Suprapubic skin (tissue), 4 donors: Measurements from ENCODE around the gene PHF20. TPM values are rescaled to one million over a fixed set of nuclear protein-coding genes. Genes with fewer than 3 reads are reported as not detected.
"Not testable (repeated sequence)": the region's sequence is repeated elsewhere in the genome, so short reads cannot be mapped to it uniquely, and the experiment has no call there.

ENCODE experiments used
- DNase-seq, 2 donors: peaks; one replicate each; pipeline ENCODE4 v3.0.0-alpha.2; 2019; ENCODE audit warnings: low spot score in 2 of 2
- H3K27ac ChIP-seq: fragments of 200-600 bp; sonication (generic); one replicate; pipeline ENCODE4 v1.5.1; 2019
- H3K27me3 ChIP-seq: fragments of 200-600 bp; sonication (generic); one replicate; pipeline ENCODE4 v1.5.1; 2019
- H3K36me3 ChIP-seq: fragments of 200-600 bp; sonication (generic); one replicate; pipeline ENCODE4 v1.5.1; 2019
- H3K4me1 ChIP-seq: fragments of 200-600 bp; sonication (generic); one replicate; pipeline ENCODE4 v1.5.1; 2019
- H3K4me3 ChIP-seq: fragments of 200-600 bp; sonication (generic); one replicate; pipeline ENCODE4 v1.5.1; 2019; ENCODE audit warnings: mild to moderate bottlenecking
- H3K9me3 ChIP-seq: fragments of 200-600 bp; sonication (generic); one replicate; pipeline ENCODE4 v1.5.1; 2019
- EP300 ChIP-seq: sonication (generic); formaldehyde crosslinking; IDR thresholded peaks from one replicate; pipeline ENCODE4 v1.6.1; 2017; ENCODE audit warnings: antibody characterized with exemption
- POLR2A ChIP-seq, 2 donors: fragments of 450-650 bp; IDR thresholded peaks; one replicate each; pipeline ENCODE4 v1.6.1; 2017; ENCODE audit warnings: antibody characterized with exemption in 2 of 2, mild to moderate bottlenecking in 2 of 2, moderate library complexity in 2 of 2
- POLR2AphosphoS5 ChIP-seq, 3 donors: sonication (generic); formaldehyde crosslinking; IDR thresholded peaks; one replicate each; pipeline ENCODE4 v1.6.1; 2017; ENCODE audit warnings: antibody characterized with exemption in 3 of 3
- WGBS: methylation state at CpG from one replicate; pipeline ENCODE4 v1.1.5; 2018; 5-methylcytosine and 5-hydroxymethylcytosine counted together
- total RNA-seq, 4 donors: library from RNA; depleted of rRNA; stranded (reverse); fragments of >200 nt; gene quantifications; one replicate each; pipeline ENCODE4 v1.1.0, GENCODE V29; 2016
- TF ChIP-seq, protein P1 (sequence below), 2 donors: fragments of 200-600 bp in 1 of 2; fragments of 450-650 bp in 1 of 2; sonication (generic) in 1 of 2; IDR thresholded peaks; one replicate each; pipeline ENCODE4 v1.5.1; 2016 to 2019; ENCODE audit warnings: antibody characterized with exemption in 2 of 2, mild to moderate bottlenecking in 1 of 2, moderate library complexity in 1 of 2

The PHF20 gene
- total RNA-seq, 4 donors from 2014 or later: 44.2 to 60.6 (median 47.3) TPM

DNA sequence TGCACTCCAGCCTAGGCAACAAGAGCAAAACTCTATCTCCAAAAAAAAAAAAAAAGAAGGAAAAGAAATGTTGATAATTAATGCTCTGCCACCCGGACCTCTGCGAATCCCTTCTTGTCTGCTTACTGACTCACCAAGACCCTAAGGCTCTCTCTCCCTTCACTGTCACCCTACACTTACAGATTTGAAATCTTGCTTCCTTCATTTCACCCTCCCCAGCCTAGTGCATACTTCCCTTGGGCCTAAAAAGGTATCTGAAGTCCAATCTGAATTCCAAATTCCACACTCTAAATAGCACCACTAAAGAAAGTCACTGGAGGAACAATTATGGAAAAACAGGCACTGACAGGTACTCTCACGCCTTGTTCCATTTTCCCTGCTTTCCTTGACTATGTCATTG, 9.4 kb upstream of the PHF20 start:
- peaks cover 3% of the 10 kb centered on the region for H3K4me1 ChIP-seq

DNA sequence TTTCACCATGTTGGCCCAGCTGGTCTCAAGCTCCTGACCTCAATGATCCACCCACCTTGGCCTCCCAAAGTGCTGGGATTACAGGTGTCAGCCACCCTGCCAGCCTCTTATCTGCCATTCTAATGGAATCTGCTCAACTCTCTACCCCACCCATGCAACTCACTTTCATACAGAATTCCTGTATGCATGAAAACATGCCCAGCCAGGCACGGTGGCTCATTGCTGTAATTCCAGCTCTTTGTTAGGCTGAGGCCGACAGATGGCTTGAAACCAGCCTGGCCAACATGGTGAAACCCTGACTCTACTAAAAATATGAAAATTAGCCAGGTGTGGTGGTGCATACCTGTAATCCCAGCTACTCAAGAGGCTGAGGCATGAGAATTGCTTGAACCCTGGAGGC, 6.9 kb upstream of the PHF20 start:
- H3K4me3 ChIP-seq, H3K36me3 ChIP-seq, H3K27me3 ChIP-seq, DNase-seq, H3K9me3 ChIP-seq, H3K27ac ChIP-seq: not testable (repeated sequence)
- H3K4me1 ChIP-seq: peaks cover 28% of the 10 kb centered on the region
- WGBS: 24% methylated on average over 2 of the region's 2 CpGs

More for the DNA sequence above, 9.4 kb upstream of the PHF20 start:
- Histone ChIP-seq H3K36me3 (no peaks in the 10 kb centered on the region), H3K4me3 (no peak overlapping the region), H3K27me3 (no peaks in the 10 kb centered on the region), H3K9me3 (no peaks in the 10 kb centered on the region), H3K27ac (no peak overlapping the region)
- WGBS: 54% methylated on average over 3 of the region's 3 CpGs
- TF ChIP-seq, protein P1, sequence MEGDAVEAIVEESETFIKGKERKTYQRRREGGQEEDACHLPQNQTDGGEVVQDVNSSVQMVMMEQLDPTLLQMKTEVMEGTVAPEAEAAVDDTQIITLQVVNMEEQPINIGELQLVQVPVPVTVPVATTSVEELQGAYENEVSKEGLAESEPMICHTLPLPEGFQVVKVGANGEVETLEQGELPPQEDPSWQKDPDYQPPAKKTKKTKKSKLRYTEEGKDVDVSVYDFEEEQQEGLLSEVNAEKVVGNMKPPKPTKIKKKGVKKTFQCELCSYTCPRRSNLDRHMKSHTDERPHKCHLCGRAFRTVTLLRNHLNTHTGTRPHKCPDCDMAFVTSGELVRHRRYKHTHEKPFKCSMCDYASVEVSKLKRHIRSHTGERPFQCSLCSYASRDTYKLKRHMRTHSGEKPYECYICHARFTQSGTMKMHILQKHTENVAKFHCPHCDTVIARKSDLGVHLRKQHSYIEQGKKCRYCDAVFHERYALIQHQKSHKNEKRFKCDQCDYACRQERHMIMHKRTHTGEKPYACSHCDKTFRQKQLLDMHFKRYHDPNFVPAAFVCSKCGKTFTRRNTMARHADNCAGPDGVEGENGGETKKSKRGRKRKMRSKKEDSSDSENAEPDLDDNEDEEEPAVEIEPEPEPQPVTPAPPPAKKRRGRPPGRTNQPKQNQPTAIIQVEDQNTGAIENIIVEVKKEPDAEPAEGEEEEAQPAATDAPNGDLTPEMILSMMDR (IDR thresholded peaks at IDR 0.05): no peak
- TF ChIP-seq POLR2A (IDR thresholded peaks at IDR 0.05): no peak
- no peak for TF ChIP-seq POLR2AphosphoS5 (IDR thresholded peaks at IDR 0.05)
- TF ChIP-seq EP300: no peak
- DNase-seq: no peak

DNA sequence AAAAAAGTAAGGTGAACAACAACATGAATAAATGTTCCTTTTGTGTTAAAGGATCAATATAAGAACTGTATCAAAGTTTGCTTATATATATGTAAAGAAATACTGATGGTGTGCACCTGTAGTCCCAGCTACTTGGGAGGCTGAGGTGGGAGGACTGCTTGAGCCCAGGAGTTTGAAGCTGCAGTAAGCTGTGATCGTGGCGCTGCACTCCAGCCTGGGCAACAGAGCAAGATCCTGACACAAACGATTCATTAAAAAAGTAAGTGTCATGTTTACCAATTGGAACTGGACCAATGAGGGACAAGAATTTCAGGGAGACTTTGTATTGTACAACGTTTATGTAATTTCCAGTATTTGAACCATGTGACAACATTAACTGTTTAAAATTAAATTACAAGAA, 5.0 kb upstream of the PHF20 start:
- no peak for DNase-seq
- Histone ChIP-seq H3K27me3 (no peaks in the 10 kb centered on the region), H3K4me1 (peaks cover 41% of the 10 kb centered on the region), H3K36me3 (no peaks in the 10 kb centered on the region), H3K9me3 (no peaks in the 10 kb centered on the region), H3K4me3 (no peak overlapping the region), H3K27ac (no peak overlapping the region)
- WGBS: 76% methylated on average over 4 of the region's 4 CpGs
- TF ChIP-seq, protein P1 (IDR thresholded peaks at IDR 0.05): no peak
- TF ChIP-seq EP300 (no peak), POLR2AphosphoS5 (IDR thresholded peaks at IDR 0.05) (no peak), POLR2A (IDR thresholded peaks at IDR 0.05) (no peak)

DNA sequence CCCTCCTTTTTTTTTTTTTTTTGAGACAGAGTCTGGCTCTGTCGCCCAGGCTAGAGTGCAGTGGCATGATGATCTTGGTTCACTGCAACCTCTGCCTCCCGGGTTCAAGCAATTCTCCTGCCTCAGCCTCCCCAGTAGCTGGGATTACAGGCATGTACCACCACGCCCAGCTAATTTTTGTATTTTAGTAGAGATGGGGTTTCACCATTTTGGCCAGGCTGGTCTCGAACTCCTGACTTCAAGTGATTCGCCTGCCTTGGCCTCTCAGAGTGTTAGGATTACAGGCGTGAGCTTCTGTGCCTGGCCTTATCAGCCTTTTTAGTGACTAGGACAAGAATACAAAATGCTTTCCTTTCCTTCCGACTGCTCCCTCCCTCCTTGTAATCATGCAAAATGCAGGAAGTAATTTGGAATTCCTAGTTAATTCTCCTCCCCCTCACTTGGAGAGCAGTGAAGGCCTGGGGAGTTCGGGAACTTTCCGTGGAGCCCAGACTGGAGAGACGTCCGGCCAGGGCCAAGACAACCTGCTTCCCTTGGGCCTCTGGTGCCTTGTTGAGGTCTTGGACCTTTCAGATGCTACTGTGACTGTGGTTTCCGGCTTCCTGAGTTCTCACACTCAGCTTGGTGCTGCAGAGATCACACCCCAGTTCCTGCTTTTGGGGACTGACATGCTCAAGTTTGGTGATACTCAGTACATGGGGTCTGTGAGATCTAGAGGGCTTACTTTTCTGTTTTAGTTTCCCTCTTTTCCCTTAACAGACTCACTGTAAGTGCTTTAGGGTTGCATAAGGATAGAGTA, 3.9 kb upstream of the PHF20 start:
- Histone ChIP-seq H3K4me3 (no peak overlapping the region), H3K4me1 (peaks cover 47% of the 10 kb centered on the region), H3K9me3 (no peaks in the 10 kb centered on the region), H3K36me3 (no peaks in the 10 kb centered on the region), H3K27ac (peak overlapping the region; percentile 91), H3K27me3 (no peaks in the 10 kb centered on the region)
- TF ChIP-seq EP300 (no peak), POLR2A (IDR thresholded peaks at IDR 0.05) (peak in 1 of 2 donors; percentile 55), POLR2AphosphoS5 (IDR thresholded peaks at IDR 0.05) (peak in 1 of 3 donors; percentile 50)
- peak; percentile 76 to 80 for DNase-seq
- WGBS: 49% methylated on average over 12 of the region's 12 CpGs

DNA sequence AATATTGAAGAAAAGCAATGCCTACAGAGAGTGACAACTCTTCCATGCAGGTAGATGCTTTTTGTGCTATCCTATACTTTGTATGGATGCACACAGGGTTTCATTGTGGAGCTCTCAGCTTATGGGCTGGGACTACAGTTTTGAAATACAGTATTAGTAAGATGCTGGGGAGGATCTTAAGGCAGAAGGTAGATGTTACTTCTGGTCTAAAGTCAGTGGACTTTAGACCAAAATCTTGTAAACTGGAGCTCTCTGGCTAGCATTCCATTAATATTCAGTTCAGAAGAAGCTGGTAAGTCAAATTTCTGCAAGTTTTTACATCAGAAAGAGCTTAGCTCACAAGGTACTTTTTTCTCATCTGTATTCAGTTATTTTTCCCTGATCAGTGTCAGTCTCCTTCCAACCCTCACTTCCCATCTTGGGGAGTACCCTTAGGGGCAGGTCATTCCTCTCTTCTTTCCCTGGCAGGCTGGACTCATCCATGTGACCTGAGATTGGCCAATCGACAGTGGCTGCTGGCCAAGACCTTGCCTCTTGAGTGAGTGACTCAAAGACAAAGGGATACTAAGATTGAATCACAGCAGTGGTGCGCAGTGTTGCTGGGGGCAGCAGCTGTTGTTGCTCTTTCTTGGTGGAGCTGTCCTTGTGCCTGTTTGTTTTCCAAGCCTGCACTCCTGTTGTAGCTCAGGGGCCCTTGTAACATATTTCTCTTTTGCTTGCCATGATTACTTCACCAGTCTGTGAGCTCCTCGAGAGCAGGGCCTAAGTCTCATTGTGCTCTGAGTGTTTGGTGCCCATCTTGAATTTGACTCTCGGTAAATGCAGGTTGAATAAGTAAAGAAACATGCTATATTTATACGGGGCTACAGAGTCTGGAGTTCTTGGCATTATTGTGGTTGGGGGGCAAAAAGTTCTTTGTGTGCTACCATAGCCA, 2.8 kb upstream of the PHF20 start:
- TF ChIP-seq POLR2AphosphoS5 (IDR thresholded peaks at IDR 0.05) (peak; percentile 91 to 99 (median 95)), POLR2A (IDR thresholded peaks at IDR 0.05) (peak; percentile 22 to 93)
- TF ChIP-seq, protein P1 (IDR thresholded peaks at IDR 0.05): no peak
- no peak overlapping the region for H3K4me3 ChIP-seq
- DNase-seq: peak; percentile 98 to 99
- peak overlapping the region; percentile 91 for H3K27ac ChIP-seq
- no peaks in the 10 kb centered on the region for H3K27me3 ChIP-seq
- H3K9me3 ChIP-seq: no peaks in the 10 kb centered on the region
- H3K4me1 ChIP-seq: peaks cover 57% of the 10 kb centered on the region
- peaks cover under 1% of the 10 kb centered on the region for H3K36me3 ChIP-seq
- 37% methylated on average over 5 of the region's 5 CpGs for WGBS

DNA sequence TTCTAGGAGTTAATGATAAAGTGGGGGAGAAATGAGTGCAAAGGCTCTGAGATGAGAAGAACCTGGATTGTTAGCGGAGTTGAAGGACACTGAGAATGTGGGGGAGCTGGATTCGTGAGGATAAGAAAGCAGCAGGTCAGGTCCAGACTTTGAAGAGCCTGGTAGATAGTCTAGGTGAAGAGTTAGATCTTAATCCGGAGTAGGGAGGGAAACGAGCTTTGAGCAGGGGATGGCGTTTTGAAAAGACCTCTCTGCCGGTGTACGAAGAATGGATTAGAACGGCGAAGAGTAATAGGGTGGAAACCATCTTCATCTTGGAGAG, 487 bp upstream of the PHF20 start:
- Histone ChIP-seq H3K36me3 (peaks cover 7% of the 10 kb centered on the region), H3K27ac (peak overlapping the region; percentile 91), H3K4me1 (peaks cover 62% of the 10 kb centered on the region), H3K9me3 (no peaks in the 10 kb centered on the region), H3K4me3 (peak overlapping the region; percentile 78), H3K27me3 (no peaks in the 10 kb centered on the region)
- WGBS: 77% methylated on average over 9 of the region's 9 CpGs
- TF ChIP-seq POLR2A (IDR thresholded peaks at IDR 0.05) (no peak), EP300 (no peak), POLR2AphosphoS5 (IDR thresholded peaks at IDR 0.05) (no peak)
- TF ChIP-seq, protein P1 (IDR thresholded peaks at IDR 0.05): no peak
- no peak for DNase-seq
